GM12874 (cell line): ENCODE data around the gene CCSER1.

Experiments
- CTCF ChIP-seq: IDR thresholded peaks from 2 replicates; pipeline ENCODE4 v1.5.1; 2011; ENCODE audit warnings: low read depth, mild to moderate bottlenecking, control low read depth, low read length, moderate library complexity; ENCODE audit not compliant: insufficient read depth

The CCSER1 gene

GRCh38 chr4:91620952-91621351, 1493.8 kb downstream of the CCSER1 start:
- no peak for TF ChIP-seq CTCF

- TF ChIP-seq CTCF: no peak
Measured at GRCh38 chr4:91621446-91621845, 1494.3 kb downstream of the CCSER1 start.

GRCh38 chr4:91622925-91623602, 1495.9 kb downstream of the CCSER1 start:
- TF ChIP-seq CTCF: no peak

- no peak for TF ChIP-seq CTCF
Measured at GRCh38 chr4:91630054-91630453, 1502.9 kb downstream of the CCSER1 start.

- no peak for TF ChIP-seq CTCF
Measured at GRCh38 chr4:91630764-91631163, 1503.6 kb downstream of the CCSER1 start.

- no peak for TF ChIP-seq CTCF
Measured at GRCh38 chr4:91631335-91631734, 1504.1 kb downstream of the CCSER1 start.

- no peak for TF ChIP-seq CTCF
Measured at GRCh38 chr4:91636083-91636482, 1508.9 kb downstream of the CCSER1 start.
